HL-60/S4 (cell line): ENCODE data around the gene ZBTB5.
"Not testable (repeated sequence)": the region's sequence is repeated elsewhere in the genome, so short reads cannot be mapped to it uniquely, and the experiment has no call there.

Source experiments
- in situ Hi-C: fragments of 300-500 bp; cut with MboI; formaldehyde crosslinking; loops from 2 replicates; pipeline ENCODE4 v1.14.3; 2022; ENCODE audit warnings: low sequenced_read_pairs

ZBTB5 gene

DNA sequence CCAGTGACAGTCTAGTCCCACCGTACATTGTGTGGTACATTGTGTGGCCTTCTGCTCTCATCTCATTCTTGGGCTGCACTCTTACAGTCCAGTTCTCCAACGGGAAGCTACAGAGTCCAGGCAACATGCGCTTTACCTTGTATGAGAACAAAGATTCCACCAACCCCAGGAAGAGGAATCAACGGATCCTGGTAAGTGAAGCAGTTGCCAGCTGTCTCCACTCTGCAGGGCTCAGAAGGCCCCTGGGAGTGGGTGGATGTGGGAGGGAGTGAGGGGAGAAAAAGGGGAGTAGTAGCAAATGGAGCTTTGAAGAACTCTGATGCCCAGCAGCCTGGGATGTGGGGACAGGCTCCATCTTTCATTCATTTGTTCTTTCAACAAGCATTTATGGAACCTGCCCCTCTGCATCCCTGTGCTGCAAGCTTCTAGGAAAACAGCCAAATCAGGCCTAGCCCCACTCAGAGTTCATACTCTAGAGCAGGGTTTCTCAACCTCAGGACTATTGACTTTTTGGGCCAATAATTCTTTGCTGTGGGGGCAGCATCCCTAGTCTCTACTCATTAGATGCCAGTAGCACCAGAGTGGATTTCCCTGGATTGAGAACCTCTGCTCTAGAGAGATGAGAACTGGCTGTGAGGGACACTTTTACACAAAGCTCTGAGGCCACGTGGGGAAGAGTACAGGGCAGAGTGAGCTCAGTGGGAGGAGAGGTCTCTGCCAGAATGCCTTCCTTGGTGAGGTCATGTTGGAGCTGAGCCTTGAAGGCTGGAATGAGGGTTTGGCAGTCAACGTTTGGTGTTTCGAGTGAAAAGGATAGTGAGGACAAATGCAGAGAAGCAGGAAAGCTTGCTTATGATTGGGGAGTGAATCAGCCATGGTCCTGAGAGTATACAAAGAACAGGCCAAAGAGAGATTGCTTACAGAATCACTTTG lies 21.6 kb upstream of the ZBTB5 start:
- in situ Hi-C loops: loop anchor here (25.0 kb wide), 2 partner anchors 375 to 875 kb away; no protein-coding TSS in a partner anchor

DNA sequence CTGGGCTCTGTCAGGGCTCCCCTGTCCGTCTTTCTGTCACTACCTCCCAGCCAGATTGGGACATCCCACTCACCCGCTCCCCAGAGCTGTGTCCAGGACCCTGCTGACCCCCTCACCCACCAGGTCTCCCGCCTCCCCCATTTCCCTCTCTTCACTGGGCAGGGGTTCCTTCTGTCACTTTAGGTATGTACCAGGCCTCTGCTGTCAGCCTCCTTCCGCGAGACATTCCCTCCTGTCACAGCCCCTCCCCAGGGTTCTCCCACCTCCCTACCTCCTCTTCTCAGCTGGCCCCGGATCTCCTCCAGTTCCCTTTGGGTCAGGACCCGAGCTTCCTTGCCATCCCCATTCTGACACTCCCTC lies 21.0 kb upstream of the ZBTB5 start:
- in situ Hi-C loops: loop anchor here (25.0 kb wide), 2 partner anchors 376 to 876 kb away; no protein-coding TSS in a partner anchor

DNA sequence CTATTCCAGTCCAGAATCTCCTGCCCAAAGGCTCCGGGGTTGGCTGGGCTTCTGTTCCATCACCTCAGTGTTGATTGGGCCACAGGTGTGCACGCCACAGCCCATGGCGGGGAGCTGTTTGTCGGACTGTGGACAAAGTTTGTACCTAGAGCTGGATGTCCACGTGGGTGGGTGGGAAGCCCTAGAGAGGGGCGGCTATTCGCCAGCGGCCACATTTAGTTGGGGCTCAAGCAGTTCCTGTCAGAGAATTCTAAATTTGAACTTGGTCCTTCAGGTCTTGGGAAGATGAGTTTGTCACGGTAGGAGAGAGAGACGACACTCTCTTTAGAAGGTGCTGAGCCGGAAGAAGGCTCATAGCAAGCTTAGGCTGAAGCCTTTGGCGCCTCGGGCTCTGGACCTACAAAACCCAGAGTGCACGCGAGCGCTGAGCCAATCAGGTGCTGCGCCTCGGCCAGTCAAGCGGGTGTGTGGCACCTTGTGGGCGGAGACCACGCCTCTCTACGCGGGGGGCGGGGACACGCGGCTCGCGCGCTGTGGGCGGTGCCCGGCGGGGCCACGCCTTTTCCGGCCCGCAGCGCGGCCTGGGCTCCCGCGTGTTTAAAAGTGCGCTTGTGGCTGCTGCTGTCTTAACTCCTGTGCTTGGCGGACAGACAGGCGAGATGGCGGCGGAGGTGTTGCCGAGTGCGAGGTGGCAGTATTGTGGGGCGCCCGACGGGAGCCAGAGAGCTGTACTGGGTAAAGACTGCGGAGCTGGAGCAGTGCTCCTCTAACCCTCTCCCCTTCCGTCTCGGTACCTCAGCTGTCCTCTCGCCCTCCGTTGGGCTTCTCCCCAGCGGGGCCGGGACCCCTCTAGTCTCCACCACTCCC lies 20.4 kb upstream of the ZBTB5 start, which contains the start of gene POLR1E:
Gene POLR1E, plus strand, starts transcription at position 560 of the 867 bp plus-strand sequence. Its CDS starts 100 bp downstream, at position 660.
- in situ Hi-C loops: loop anchor here (25.0 kb wide), 2 partner anchors 377 to 877 kb away; no protein-coding TSS in a partner anchor

DNA sequence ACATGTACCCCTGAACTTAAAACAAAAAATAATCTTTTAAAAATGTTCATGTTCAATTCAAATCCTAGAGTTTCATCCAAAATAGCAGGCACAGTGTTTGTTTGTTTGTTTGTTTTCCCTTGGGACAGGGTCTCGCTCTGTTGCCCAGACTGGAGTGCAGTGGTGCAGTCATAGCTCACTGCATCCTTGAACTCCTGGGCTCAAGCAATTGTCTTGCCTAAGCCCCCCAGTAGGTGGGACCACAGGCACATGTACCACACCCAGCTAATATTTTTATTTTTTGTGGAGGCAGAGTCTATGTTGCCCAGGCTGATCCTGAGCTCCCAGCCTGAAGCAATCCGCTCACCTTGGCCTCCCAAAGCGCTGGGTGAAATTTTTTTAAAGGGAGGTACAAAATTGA lies 15.5 kb upstream of the ZBTB5 start:
- in situ Hi-C loops: loop anchor here (25.0 kb wide), 2 partner anchors 382 to 882 kb away; no protein-coding TSS in a partner anchor

DNA sequence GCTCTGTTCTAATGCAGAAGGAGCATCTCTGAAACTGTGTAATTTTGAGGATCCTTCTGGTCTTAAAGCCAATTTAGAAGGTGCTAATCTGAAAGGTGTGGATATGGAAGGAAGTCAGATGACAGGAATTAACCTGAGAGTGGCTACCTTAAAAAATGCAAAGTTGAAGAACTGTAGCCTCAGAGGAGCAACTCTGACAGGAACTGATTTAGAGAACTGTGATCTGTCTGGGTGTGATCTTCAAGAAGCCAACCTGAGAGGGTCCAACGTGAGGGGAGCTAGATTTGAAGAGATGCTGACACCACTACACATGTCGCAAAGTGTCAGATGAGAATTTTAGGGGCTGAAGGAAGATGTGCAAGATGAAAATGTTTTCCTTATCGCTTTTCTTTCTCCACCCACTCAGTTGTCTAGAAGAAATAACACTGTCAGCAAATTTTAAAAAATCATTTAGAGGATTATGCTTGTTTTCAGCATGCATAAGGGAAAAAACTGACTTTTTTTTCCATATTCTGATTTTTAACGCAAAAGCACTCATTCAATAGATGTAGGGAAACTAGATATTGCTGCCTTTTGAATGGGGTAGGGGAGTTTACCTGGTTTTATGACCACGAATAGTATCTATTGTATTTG lies 12.9 kb upstream of the ZBTB5 start:
- in situ Hi-C loops: loop anchor here (25.0 kb wide), 2 partner anchors 384 to 884 kb away; no protein-coding TSS in a partner anchor

DNA sequence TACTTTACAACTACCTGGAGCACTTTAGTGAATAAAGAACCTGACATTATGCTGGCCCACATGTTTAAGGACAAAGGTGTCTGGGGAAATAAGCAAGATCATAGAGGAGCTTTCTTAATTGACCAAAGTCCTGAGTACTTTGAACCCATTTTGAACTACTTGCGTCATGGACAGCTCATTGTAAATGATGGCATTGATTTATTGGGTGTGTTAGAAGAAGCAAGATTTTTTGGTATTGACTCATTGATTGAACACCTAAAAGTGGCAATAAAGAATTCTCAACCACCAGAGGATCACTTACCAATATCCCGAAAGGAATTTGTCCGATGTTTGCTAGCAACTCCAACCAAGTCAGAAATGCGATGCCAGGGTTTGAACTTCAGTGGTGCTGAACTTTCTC lies 12.2 kb upstream of the ZBTB5 start:
- in situ Hi-C loops: loop anchor here (25.0 kb wide), 2 partner anchors 385 to 885 kb away; no protein-coding TSS in a partner anchor

DNA sequence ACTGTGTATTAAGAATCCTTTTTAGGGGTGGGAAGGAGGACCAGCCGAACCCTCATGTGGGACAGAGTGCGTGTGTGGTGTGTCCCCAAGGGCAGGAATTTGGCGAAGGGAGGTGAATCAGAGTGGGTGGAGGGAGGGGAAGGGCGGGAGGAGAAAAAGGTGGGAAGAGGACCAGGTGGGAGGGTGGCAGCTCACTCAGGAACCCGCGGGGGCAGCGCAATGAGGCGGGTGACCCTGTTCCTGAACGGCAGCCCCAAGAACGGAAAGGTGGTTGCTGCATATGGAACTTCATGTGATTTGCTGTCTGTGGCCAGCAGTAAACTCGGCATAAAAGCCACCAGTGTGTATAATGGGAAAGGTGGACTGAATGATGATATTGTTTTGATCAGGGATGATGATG lies 11.7 kb upstream of the ZBTB5 start:
- in situ Hi-C loops: loop anchor here (25.0 kb wide), 2 partner anchors 385 to 885 kb away; no protein-coding TSS in a partner anchor

DNA sequence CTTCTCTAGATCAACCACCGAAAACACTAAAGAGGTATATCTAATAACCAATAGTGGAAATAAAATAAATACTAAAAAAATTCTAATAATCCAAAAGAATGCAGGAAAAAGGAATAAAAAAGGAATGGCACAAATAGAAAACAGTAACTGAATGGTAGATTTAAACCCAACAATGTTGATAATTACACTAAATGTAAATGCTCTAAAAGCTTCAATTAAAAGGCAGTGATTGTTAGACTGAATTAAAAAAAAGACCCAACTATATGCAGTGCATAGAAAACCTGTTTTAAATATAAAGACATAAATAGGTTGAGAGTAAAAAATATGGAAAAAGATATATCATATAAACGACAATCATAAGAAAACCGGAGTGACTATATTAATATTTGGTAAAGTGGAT lies 9.2 kb upstream of the ZBTB5 start:
- in situ Hi-C loops: no loop called here

DNA sequence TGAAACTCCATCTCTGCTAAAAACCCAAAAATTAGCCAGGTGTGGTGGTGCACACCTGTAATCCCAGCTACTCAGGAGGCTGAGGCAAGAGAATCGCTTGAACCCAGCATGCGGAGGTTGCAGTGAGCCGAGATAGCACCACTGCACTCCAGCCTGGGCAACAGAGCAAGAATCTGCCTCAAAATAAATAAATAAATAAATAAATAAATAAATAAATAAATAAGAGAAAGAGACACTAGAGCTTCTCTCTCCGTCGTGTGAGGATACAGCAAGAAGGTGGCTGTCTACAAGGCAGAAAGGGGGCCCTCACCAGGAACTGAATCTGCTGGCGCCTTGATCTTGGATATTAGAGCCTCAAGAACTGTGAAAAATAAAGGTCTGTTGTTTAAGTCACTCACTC lies 8.7 kb upstream of the ZBTB5 start:
- in situ Hi-C loops: not testable (repeated sequence)

DNA sequence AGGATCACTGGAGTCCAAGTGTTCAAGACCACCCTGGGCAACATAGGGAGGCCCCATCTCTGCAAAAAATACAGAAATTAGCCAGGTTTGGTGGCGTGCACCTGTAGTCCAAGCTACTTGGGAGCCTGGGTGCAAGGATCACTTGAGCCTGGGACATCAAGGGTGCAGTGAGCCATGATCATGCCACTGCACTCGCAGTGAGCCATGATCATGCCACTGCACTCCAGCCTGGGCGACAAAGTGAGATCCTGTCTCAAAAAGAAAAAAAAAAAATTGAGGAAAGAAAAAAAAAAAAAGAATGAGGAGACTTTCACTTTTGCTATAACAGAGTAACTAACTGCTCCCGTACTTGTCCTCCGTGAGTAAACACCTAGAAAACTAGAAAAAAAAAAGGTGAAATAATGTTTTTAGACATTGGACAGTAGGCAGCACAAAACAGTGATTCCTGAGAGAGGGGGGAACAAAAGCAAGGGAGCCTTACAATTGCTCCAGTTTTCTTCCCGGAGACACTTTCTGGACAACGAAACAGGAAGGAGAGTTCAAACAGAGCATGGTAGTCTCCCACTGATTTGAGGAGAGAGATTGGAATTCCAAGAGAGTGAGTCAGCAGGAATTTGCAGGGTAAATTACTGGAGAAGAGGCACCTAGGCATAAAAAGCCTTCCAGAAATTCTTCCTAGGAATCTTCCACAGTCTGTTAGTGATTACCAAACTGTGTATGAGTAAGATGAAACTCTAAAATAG lies 6.9 kb upstream of the ZBTB5 start:
- in situ Hi-C loops: no loop called here

DNA sequence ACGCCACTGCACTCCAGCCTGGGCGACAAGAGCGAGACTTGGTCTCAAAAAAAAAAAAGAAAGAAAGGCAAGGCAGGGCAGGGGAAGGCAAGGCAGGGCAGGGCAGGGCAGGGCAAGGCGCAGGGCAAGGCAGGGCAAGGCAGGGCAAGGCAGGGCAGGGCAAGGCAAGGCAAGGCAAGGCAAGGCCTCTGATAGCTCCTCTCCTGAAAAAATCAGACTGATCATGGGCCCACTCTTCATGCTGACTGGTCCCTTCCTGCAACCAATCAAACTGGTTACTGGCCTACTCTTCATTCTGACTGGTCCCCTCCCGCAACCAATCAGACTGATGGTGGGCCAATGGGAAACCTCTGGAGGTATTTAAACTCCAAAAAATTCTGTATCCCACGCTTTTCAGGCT lies 3.4 kb upstream of the ZBTB5 start:
- in situ Hi-C loops: no loop called here

DNA sequence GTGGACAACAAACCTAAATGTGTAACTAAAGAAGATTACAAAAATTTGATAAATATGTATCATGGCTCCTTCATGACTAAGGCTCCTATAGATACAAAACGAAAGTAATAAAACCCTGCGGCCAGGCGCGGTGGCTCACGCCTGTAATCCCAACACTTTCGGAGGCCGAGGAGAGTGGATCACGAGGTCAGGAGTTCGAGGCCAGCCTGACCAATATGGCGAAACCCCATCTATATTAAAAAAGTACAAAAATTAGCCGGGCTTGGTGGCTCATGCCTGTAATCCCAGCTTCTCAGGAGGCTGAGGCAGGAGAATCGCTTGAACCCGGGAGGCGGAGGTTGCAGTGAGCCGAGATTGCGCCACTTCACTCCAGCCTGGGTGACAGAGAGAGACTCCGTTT lies 2.3 kb upstream of the ZBTB5 start:
- in situ Hi-C loops: not testable (repeated sequence)

DNA sequence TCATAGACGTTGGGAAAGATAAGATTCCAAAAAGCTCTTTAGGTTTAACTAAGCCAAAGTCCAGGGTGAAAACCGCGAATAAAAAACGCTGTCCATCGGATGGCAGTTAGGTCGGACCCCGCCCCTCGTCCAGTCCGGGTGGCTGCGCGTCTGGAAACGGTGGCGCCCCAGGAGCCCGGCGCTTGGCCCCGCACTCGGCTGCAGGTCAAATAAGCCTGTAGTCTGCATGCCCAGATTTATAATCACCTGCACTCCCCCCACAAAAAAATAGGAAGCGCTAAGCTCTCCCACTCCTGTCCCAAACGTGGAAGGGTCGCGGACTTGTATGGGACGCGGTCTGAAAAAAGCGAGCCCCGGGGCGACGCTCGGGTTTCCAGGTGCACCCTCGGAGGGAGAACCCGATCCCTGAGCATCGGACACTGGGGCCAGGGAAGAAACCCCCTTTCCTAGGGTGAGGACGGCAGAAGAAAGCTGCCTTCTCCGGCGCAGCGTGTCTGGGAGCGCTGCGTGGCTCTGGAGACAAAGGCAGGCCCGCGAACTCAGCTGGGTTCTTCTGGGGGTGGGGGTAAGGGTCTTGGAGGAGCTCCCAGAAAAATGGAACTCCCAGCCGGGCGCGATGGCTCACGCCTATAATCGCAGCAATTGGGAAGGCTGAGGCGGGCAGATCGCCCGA lies 923 bp upstream of the ZBTB5 start:
- in situ Hi-C loops: no loop called here

DNA sequence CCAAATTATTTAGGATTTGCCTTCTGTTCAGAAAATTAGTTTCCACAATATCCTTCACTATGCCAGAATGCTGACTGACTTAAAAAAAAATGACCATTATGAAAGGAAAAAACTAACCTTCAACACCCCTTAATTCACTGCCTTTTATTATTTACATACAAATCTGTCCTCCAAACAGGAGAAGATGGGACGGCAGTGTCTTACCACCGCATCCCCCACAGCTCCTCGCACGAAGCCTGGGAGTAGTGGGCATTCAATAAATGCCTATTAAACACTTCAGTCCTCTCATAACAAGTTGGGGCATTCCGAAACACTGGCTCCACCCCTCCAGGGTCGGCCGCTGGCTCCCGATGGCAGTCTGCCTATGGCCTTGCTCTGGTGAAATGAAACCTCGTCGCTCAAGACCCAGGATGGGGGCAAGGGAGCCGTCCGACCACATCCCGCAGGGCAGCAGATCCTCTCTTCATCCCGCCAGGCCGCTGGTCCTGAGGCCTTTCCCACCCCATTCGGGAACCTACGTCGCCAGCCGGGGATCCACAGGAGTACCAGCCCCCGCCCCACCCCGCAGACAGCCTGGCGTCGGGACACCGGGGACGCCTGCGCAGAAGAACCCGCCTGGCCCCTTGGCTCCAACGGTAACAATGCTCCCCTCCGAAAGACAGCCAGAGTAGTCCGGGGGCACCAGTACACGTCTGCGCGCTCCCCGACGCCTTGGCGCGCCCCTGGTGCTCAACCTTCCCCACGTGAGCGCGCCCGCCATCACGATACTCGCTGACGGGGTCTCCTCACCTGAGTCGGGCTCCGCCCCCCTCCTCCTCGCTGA lies 613 bp downstream of the ZBTB5 start:
- in situ Hi-C loops: no loop called here

DNA sequence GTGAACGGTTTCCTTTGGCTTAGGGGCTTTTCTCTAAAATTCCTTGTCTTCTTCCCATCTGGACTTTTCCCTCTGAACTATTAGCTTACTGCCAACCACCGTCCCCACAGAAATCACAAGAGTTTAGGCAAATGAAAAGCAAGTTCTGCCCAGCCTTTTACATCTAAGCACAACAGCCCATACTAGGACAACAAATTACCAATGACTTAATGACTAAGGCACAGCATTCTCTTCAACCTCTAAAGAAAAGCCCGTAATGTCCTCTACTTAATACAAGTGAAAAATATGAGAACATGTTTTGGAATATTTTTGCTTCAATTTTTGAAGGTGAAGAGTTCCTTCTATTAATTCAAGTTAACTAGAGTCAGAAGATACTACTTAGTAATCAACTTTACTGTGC lies 1.2 kb downstream of the ZBTB5 start:
- in situ Hi-C loops: no loop called here

DNA sequence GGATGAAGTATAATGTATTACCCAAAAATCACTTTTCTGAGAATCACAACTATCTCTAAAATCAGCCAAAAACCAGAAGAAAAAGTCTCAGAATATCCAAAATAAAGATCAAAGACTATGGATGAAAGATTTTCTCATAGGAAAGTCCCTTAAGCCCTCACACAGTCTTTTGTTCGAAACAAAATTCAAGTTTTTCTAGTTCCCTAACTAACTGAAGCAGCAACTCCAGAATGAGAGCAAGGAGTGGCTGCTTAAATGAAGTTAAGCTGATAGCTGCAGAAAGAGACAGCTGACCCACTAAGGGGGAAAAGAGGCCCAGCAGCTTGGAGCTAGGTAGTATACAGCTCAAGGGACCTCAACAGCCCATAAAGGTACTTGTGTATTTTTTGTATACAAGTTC lies 8.4 kb downstream of the ZBTB5 start:
- in situ Hi-C loops: no loop called here

DNA sequence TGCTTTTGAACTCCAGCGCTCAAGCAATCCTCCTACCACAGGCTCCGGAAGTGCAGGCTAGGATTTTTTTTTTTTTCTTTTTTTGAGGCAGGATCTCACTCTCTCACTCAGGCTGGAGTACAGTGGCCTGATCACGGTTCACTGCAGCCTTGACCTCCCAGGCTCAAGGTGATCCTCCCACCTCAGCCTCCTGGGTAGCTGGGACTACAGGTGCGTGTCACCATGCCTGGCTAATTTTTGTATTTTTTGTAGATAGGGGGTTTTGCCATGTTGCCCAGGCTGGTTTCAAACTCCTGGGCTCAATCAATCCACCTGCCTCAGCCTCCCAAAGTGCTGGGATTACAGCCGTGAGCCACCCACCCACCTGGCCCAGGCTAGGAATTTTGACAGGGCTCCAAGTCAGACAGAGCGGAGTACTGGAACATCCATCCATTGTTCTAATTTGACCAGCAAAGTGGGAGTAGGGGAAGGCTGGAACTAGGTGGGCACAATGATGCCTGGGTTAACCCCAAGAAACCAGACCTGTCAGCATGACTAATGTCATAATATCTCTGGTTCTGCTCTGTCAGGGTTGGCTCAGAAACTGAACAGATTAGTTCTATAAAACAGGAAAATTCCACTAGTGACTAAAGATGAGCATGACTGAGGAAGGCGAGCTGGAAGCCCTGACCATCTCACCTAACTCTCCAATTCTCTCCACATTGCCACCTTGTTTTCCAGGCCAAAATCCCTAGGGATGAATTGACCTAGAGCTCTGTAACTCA lies 9.2 kb downstream of the ZBTB5 start:
- in situ Hi-C loops: no loop called here

DNA sequence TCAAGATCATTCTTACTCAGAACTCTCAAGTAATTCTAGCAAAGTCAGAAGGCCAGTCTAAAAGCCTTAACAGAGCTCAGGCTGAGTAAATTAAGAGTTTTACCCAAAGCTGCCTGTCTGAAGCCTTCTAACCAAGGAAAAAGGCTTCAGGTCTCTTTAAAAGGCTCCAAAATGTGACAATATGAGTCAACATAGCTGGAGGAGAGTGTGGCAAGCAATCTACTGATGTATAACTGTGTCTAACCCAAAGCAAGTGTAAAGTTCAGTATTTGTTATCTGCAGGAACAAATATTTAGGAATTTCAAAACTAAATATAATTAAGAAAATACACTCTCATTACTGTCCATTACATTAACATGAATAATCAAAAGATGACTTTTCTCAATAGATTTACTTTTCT lies 11.0 kb downstream of the ZBTB5 start:
- in situ Hi-C loops: no loop called here
